Cardiac muscle cell (in vitro differentiated cells and primary cell): ENCODE measurements around the gene MRFAP1L1. TPM values are rescaled to one million over a fixed set of nuclear protein-coding genes. Genes with fewer than 3 reads are reported as not detected.

Experiments
- DNase-seq, 2 donors: peaks; one replicate each; pipeline versions ENCODE4 v3.0.0 to v3.0.0-alpha.2; 2010 to 2017; ENCODE audit warnings: low read depth in 1 of 2, low spot score in 1 of 2
- H3K27ac ChIP-seq: fragments of 200-600 bp; sonication (generic); 2 replicates; pipeline ENCODE4 v1.5.1; 2016
- H3K27me3 ChIP-seq: fragments of 200-600 bp; sonication (generic); 2 replicates; pipeline ENCODE4 v1.6.0; 2016; ENCODE audit warnings: control low read depth
- H3K36me3 ChIP-seq: fragments of 200-600 bp; sonication (generic); 2 replicates; pipeline ENCODE4 v1.5.1; 2016; ENCODE audit warnings: control low read depth
- H3K4me1 ChIP-seq: fragments of 200-600 bp; sonication (generic); 2 replicates; pipeline ENCODE4 v1.8.1; 2017; ENCODE audit warnings: low read depth, mild to moderate bottlenecking, mixed run types
- H3K4me3 ChIP-seq: fragments of 200-600 bp; sonication (generic); 2 replicates; pipeline ENCODE4 v1.5.1; 2016; ENCODE audit warnings: mild to moderate bottlenecking
- H3K9me3 ChIP-seq: fragments of 200-600 bp; sonication (generic); 2 replicates; pipeline ENCODE4 v1.5.1; 2017; ENCODE audit warnings: low read depth, mild to moderate bottlenecking, control low read depth
- polyA plus RNA-seq: library from polyadenylated mRNA; unstranded; fragments of >200 nt; fragmentation: Nextera tagmentation; extraction: Ambion mirVana; gene quantifications from 2 replicates; pipeline ENCODE4 v1.2.1, GENCODE V29; 2016
- total RNA-seq: library from RNA; depleted of rRNA; stranded (reverse); fragments of >200 nt; gene quantifications from 2 replicates; pipeline ENCODE4 v1.2.3, GENCODE V29; 2016
- TF ChIP-seq, protein P1 (sequence below): IDR thresholded peaks from 2 replicates; pipeline ENCODE4 v1.5.1; 2012; ENCODE audit warnings: low read depth, mild to moderate bottlenecking, low read length

Gene MRFAP1L1
- total and polyA plus RNA-seq, 2 experiments from 2014 or later, result 73.3 to 112 TPM

- H3K4me3 ChIP-seq, result no peak overlapping the region
- H3K36me3 ChIP-seq, result no peaks in the 10 kb centered on the region
- no peak for DNase-seq
- H3K27ac ChIP-seq, result no peak overlapping the region
- H3K4me1 ChIP-seq, result no peaks in the 10 kb centered on the region
- no peaks in the 10 kb centered on the region for H3K27me3 ChIP-seq
- H3K9me3 ChIP-seq, result no peaks in the 10 kb centered on the region
- TF ChIP-seq, protein P1, sequence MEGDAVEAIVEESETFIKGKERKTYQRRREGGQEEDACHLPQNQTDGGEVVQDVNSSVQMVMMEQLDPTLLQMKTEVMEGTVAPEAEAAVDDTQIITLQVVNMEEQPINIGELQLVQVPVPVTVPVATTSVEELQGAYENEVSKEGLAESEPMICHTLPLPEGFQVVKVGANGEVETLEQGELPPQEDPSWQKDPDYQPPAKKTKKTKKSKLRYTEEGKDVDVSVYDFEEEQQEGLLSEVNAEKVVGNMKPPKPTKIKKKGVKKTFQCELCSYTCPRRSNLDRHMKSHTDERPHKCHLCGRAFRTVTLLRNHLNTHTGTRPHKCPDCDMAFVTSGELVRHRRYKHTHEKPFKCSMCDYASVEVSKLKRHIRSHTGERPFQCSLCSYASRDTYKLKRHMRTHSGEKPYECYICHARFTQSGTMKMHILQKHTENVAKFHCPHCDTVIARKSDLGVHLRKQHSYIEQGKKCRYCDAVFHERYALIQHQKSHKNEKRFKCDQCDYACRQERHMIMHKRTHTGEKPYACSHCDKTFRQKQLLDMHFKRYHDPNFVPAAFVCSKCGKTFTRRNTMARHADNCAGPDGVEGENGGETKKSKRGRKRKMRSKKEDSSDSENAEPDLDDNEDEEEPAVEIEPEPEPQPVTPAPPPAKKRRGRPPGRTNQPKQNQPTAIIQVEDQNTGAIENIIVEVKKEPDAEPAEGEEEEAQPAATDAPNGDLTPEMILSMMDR, result no peak
Observed at GRCh38 chr4:6699388-6699787, 10.3 kb downstream of the MRFAP1L1 start.

DNA sequence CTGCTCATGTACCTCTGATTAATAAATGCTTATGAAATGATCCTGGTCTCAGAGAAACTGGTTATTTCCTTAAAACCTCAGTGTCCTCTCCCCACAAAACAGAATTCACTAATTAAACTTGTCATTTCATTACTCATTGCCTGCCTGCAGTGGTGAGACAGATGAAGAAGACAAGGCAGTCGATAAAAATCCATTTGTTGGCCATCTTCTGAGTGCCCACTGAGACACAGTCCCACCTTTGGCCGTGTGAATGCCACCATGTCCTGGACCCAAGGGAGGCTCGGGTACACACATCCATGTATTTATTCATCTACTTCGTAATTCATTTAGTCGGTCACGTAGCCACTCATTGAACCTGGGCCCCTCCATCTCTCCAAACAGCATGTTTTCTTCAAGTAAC lies 12.5 kb downstream of the MRFAP1L1 start:
- Histone ChIP-seq H3K36me3 (no peaks in the 10 kb centered on the region), H3K9me3 (no peaks in the 10 kb centered on the region), H3K4me1 (no peaks in the 10 kb centered on the region), H3K27ac (no peak overlapping the region), H3K27me3 (no peaks in the 10 kb centered on the region), H3K4me3 (no peak overlapping the region)
- no peak for DNase-seq
- TF ChIP-seq, protein P1, result no peak

GRCh38 chr4:6696611-6697010 lies 13.1 kb downstream of the MRFAP1L1 start:
- Histone ChIP-seq H3K9me3 (no peaks in the 10 kb centered on the region), H3K27me3 (no peaks in the 10 kb centered on the region), H3K36me3 (no peaks in the 10 kb centered on the region), H3K27ac (no peak overlapping the region), H3K4me3 (no peak overlapping the region), H3K4me1 (no peaks in the 10 kb centered on the region)
- no peak for DNase-seq
- TF ChIP-seq, protein P1, result no peak

DNA sequence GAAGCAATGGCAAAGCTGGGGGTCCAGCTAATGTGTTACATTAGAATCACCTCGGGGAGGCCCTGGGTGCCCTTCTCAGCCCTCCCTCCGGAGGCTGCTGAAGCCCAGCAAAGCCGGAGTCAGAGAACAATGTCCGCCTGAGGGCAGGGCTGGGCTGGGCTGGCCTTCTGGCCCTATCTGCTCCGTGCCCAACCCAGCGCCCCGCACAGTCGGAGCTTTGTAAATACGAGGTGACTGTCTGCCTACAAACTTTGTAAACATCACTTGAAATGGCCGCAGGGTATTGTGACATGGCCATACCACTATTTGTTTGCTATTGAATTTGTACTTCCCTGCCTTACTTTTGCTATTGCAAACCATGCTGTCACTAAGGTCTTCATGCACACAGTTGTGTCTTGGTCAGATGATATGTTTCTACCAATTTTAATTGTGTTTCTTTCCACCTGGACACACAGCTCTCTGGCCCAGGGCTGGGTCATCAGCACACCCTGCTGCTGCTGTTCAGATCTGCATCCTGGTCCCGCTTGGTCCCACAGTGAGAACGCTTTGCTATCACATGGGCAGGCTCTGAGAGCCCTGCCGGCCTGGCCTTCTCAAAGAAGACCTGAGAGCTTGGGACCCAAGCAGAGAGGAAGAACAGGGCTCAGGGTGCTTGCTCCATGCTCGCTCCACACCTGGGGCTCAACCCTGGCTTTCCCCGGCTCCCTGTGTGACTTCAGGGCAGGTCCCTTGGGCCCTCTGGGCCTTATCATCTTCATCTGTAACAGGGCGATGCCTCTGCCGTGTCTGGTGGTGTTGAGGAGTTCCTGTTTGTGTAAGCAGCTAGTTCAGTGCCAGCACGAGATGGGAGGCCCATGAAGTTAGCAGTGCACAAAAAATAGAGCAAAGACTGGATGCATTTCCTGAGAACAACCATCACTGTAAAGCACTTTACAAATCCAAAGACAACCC lies 13.7 kb downstream of the MRFAP1L1 start:
- TF ChIP-seq, protein P1, result no peak
- Histone ChIP-seq H3K4me3 (no peak overlapping the region), H3K9me3 (no peaks in the 10 kb centered on the region), H3K36me3 (no peaks in the 10 kb centered on the region), H3K27me3 (no peaks in the 10 kb centered on the region), H3K27ac (no peak overlapping the region), H3K4me1 (no peaks in the 10 kb centered on the region)
- DNase-seq, result no peak

- TF ChIP-seq, protein P1, result no peak
- no peak overlapping the region for H3K4me3 ChIP-seq
- H3K27ac ChIP-seq, result no peak overlapping the region
- no peaks in the 10 kb centered on the region for H3K36me3 ChIP-seq
- H3K9me3 ChIP-seq, result no peaks in the 10 kb centered on the region
- H3K4me1 ChIP-seq, result no peaks in the 10 kb centered on the region
- no peak for DNase-seq
- no peaks in the 10 kb centered on the region for H3K27me3 ChIP-seq
Observed at GRCh38 chr4:6694177-6694901, 15.3 kb downstream of the MRFAP1L1 start.
